Measurements from ENCODE around the gene ABR.

Gene ABR

DNA sequence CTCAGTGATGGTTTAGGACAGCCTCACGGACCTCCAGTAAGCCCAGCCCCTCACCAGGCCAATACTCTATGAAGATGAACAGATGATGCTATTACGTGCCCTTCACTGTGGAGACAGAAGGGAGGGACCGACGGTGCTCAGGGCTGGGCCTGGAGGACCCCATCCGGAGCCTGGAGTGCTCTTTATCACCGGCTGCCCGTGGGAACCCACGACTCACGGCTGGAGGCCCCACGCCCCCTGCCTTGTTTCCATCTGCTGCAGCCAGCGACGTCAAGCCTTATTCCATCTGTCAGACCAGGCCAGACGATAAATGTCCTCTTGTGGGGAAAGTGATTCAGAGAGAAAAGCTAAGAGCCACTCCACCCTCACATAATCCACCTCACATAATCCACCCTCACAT lies 186.8 kb downstream of the ABR start:
- no peak overlapping the region for H3K27ac ChIP-seq
- TF ChIP-seq, protein P1, sequence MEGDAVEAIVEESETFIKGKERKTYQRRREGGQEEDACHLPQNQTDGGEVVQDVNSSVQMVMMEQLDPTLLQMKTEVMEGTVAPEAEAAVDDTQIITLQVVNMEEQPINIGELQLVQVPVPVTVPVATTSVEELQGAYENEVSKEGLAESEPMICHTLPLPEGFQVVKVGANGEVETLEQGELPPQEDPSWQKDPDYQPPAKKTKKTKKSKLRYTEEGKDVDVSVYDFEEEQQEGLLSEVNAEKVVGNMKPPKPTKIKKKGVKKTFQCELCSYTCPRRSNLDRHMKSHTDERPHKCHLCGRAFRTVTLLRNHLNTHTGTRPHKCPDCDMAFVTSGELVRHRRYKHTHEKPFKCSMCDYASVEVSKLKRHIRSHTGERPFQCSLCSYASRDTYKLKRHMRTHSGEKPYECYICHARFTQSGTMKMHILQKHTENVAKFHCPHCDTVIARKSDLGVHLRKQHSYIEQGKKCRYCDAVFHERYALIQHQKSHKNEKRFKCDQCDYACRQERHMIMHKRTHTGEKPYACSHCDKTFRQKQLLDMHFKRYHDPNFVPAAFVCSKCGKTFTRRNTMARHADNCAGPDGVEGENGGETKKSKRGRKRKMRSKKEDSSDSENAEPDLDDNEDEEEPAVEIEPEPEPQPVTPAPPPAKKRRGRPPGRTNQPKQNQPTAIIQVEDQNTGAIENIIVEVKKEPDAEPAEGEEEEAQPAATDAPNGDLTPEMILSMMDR (IDR thresholded peaks at IDR 0.05), result no peak
- TF ChIP-seq ZFX (IDR thresholded peaks at IDR 0.05; ENCODE audit: borderline replicate concordance), result no peak

DNA sequence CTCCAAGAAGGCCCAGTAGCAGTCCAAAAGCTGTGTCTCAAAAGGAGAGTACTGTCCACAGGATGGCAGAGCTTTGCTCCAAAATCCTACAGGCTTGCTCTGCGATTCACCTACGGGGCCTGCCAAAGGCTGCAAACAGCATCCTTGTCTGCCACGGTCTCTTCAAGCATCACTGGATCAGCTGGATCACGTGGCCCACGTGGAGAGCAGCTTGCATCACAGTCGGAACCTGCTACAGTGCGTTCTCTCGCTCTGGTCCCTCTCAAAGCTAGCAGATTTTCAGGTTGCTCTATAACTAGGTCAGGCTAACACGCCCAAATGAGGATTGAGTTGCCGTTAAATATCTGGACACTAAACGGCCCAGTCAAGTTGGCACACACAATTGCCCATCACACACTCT lies 191.2 kb downstream of the ABR start:
- TF ChIP-seq, protein P1 (IDR thresholded peaks at IDR 0.05), result no peak
- no peak for TF ChIP-seq ZFX (IDR thresholded peaks at IDR 0.05; ENCODE audit: borderline replicate concordance)
- no peak overlapping the region for H3K27ac ChIP-seq

DNA sequence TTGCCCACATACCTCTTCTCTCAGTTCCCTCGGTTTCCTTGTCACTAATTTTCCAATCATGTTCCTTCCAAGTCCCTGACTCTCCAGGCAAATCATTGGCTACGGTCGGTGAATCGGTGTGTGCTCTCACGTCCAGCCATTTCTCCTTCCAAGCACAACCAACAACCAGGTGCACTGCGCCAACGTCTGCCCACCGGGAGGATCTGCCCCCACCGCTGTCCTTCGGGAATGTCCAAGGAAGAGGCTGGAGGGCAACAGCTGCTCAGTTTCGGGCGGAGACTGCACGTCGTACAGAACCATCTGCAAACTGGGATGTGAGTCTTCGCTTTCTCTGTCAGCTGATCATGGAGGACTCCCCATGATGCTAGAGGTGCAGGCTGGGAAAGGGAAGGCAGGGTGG lies 191.8 kb downstream of the ABR start:
- TF ChIP-seq ZFX (IDR thresholded peaks at IDR 0.05; ENCODE audit: borderline replicate concordance), result no peak
- TF ChIP-seq, protein P1 (IDR thresholded peaks at IDR 0.05), result no peak
- H3K27ac ChIP-seq, result no peak overlapping the region

DNA sequence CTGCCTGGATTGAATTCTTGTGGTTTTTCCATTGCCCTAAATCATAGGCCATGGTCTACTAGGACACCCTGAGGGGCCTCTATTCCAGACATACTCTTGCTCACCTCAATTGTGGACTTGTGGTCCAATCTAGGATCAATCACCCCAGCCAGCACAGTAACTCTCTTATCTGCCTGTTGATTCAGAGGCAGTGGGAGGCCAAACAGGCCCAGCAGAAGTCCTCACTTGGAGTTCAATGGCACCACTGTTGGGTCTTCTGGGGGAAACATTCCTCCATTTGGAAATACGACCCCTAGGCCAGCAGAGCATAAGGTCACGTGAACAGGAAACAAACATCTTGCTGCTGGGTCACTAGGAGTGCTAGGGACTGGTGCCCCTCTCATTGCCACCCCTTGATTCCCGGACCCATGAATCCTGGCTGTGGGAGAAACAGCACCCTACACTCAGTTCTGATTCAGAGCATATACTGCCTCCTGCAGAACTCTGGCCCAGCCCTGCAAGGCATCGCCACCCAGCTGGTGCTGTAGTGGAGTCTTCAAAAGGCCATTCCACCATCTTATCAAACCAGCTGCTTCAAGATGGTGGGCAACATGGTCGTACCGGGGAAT lies 193.4 kb downstream of the ABR start:
- TF ChIP-seq, protein P1 (IDR thresholded peaks at IDR 0.05), result no peak
- TF ChIP-seq ZFX (IDR thresholded peaks at IDR 0.05; ENCODE audit: borderline replicate concordance), result no peak
- no peak overlapping the region for H3K27ac ChIP-seq

GRCh38 chr17:983921-984320 lies 195.9 kb downstream of the ABR start:
- TF ChIP-seq ZFX (IDR thresholded peaks at IDR 0.05; ENCODE audit: borderline replicate concordance), result no peak
- TF ChIP-seq, protein P1 (IDR thresholded peaks at IDR 0.05), result no peak
- H3K27ac ChIP-seq, result no peak overlapping the region

GRCh38 chr17:981292-981658 lies 198.5 kb downstream of the ABR start:
- TF ChIP-seq, protein P1 (IDR thresholded peaks at IDR 0.05), result peak; percentile 46
- TF ChIP-seq ZFX (IDR thresholded peaks at IDR 0.05; ENCODE audit: borderline replicate concordance), result no peak
- H3K27ac ChIP-seq, result no peak overlapping the region

DNA sequence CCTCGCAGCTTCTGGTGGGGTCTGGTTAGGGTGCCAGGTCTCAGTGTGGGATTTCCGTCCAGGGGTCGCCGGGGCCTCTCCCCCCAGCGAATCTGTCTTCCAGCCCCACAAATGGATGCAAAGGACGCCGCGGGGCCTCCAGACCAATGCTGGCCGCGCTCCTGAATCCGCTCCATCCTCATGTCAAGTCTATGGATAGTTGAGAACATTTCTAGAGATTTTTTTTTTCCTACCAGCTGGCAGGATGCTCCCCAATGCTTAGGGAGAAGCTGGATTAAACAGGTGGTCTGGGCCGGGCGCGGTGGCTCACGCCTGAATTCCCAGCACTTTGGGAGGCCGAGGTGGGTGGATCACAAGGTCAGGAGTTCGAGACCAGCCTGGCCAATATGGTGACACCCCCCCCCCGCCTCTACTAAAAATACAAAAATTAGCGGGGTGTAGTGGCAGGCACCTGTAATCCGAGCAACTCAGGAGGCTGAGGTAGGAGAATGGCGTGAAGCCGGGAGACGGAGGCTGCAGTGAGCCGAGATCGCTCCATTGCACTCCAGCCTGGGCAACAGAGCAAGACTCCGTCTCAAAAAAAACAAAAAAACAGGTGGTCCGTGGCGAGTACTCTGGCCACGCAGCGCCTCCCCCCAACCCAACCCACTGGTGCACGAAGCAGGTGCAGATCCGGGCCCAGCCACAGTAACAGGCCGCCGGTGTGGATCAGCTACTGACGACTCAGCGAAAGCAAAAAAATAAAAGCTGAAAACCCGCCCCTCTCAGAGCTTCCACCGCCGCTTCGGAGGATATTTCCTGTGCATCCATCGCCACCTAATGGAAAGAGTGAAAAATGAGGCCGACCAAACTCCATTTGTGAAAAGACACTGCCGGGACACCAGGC lies 199.1 kb downstream of the ABR start:
- TF ChIP-seq ZFX (IDR thresholded peaks at IDR 0.05; ENCODE audit: borderline replicate concordance), result no peak
- TF ChIP-seq, protein P1 (IDR thresholded peaks at IDR 0.05), result peak; percentile 79
- H3K27ac ChIP-seq, result no peak overlapping the region

Data from 22Rv1 (cell line).